PC-9 (cell line): ENCODE results near the gene BBX. TPM values are rescaled to one million over a fixed set of nuclear protein-coding genes. Genes with fewer than 3 reads are reported as not detected.

Experiments
- BruUV-seq: library from RNA; stranded (reverse); fragments of 400-500 nt; replicated peaks from 2 replicates; lab custom pipeline; 2021; lab: Mats Ljungman, UMichigan
- CTCF ChIA-PET: fragments of 300-600 bp; sonication (Branson Sonifier 250); formaldehyde crosslinking; loops from one replicate; lab custom pipeline; 2022; ENCODE audit warnings: antibody characterized with exemption; lab: Charles Lee
- POLR2A ChIA-PET: fragments of 300-600 bp; sonication (Branson Sonifier 250); formaldehyde crosslinking; loops from one replicate; lab custom pipeline; 2022; ENCODE audit warnings: antibody characterized with exemption; ENCODE audit not compliant: unreplicated experiment; lab: Charles Lee
- DNase-seq, 2 experiments: peaks; one replicate each; pipeline versions ENCODE4 v3.0.0 to v3.0.0-alpha.2; 2015 to 2022; ENCODE audit warnings: mixed read lengths in 1 of 2
- H2AFZ ChIP-seq: fragments of 200-600 bp; sonication (generic); 2 replicates; pipeline ENCODE4 v1.8.1; 2017; ENCODE audit warnings: antibody characterized with exemption
- H3F3A ChIP-seq: fragments of 200-600 bp; sonication (generic); 2 replicates; pipeline ENCODE4 v1.8.1; 2017; ENCODE audit warnings: antibody characterized with exemption, mild to moderate bottlenecking, low read depth; ENCODE audit not compliant: insufficient read depth
- H3K27ac ChIP-seq: fragments of 200-600 bp; sonication (generic); 2 replicates; pipeline ENCODE4 v1.6.1; 2016; ENCODE audit warnings: mixed run types
- H3K27me3 ChIP-seq: fragments of 200-600 bp; sonication (generic); 2 replicates; pipeline ENCODE4 v1.6.1; 2016; ENCODE audit warnings: low read depth, mixed run types; ENCODE audit not compliant: insufficient read depth
- H3K36me3 ChIP-seq: fragments of 200-600 bp; sonication (generic); 2 replicates; pipeline ENCODE4 v1.6.1; 2016; ENCODE audit warnings: low read depth, mixed run types
- H3K4me1 ChIP-seq: fragments of 200-600 bp; sonication (generic); replicated peaks from 2 replicates; pipeline ENCODE4 v1.6.1; 2016; ENCODE audit warnings: mixed run types; ENCODE audit not compliant: insufficient read depth
- H3K4me2 ChIP-seq: fragments of 200-600 bp; sonication (generic); 2 replicates; pipeline ENCODE4 v1.6.1; 2017; ENCODE audit warnings: mixed run types
- H3K4me3 ChIP-seq: fragments of 200-600 bp; sonication (generic); 2 replicates; pipeline ENCODE4 v1.6.1; 2016; ENCODE audit warnings: mixed run types
- H3K79me2 ChIP-seq: fragments of 200-600 bp; sonication (generic); 2 replicates; pipeline ENCODE4 v1.6.1; 2017; ENCODE audit warnings: low read depth, mixed run types
- H3K9me2 ChIP-seq: fragments of 200-600 bp; sonication (generic); 2 replicates; pipeline ENCODE4 v1.8.1; 2017; ENCODE audit warnings: mild to moderate bottlenecking; ENCODE audit not compliant: insufficient read depth
- H3K9me3 ChIP-seq: fragments of 200-600 bp; sonication (generic); 2 replicates; pipeline ENCODE4 v1.8.1; 2016; ENCODE audit warnings: low read depth; ENCODE audit not compliant: insufficient read depth
- H4K20me1 ChIP-seq: fragments of 200-600 bp; sonication (generic); 2 replicates; pipeline ENCODE4 v1.8.1; 2017; ENCODE audit not compliant: insufficient read depth
- CTCF ChIP-seq: fragments of 200-600 bp; sonication (generic); conservative IDR thresholded peaks from 2 replicates; pipeline ENCODE4 v1.6.1; 2017; ENCODE audit warnings: mixed run types, antibody characterized with exemption, mild to moderate bottlenecking, moderate library complexity
- EZH2 ChIP-seq: fragments of 200-600 bp; sonication (generic); IDR thresholded peaks from 2 replicates; pipeline ENCODE4 v1.8.0; 2017; ENCODE audit warnings: antibody characterized with exemption, low read depth
- intact Hi-C: fragments of 100-400 bp; cut with micrococcal nuclease; formaldehyde crosslinking; loops from one replicate; pipeline ENCODE4 v1.10.0; 2022; ENCODE audit not compliant: unreplicated experiment
- total RNA-seq: library from RNA; stranded (reverse); gene quantifications from 2 replicates; pipeline ENCODE4 v1.2.3, GENCODE V29; 2021

The BBX gene
- total RNA-seq, 1 experiment from 2014 or later = 91.7 TPM

GRCh38 chr3:107841831-107842230, 319.1 kb downstream of the BBX start:
- no peaks in the 10 kb centered on the region for H3K9me2 ChIP-seq
- H3K4me2 ChIP-seq = no peak overlapping the region
- no peaks in the 10 kb centered on the region for H3K4me1 ChIP-seq
- no peaks in the 10 kb centered on the region for H4K20me1 ChIP-seq
- H3K4me3 ChIP-seq = no peak overlapping the region
- CTCF ChIA-PET = no interaction called here
- H3K36me3 ChIP-seq = no peaks in the 10 kb centered on the region
- no TSS peak for BruUV-seq
- H3K27me3 ChIP-seq = no peaks in the 10 kb centered on the region
- no peak overlapping the region for H3K27ac ChIP-seq
- no peaks in the 10 kb centered on the region for H3F3A ChIP-seq
- POLR2A ChIA-PET = no interaction called here
- no peak for TF ChIP-seq EZH2
- TF ChIP-seq CTCF = no peak
- no peaks in the 10 kb centered on the region for H3K9me3 ChIP-seq
- H2AFZ ChIP-seq = no peak overlapping the region
- H3K79me2 ChIP-seq = no peaks in the 10 kb centered on the region
- intact Hi-C loops = no loop called here
- DNase-seq = no peak

GRCh38 chr3:107842940-107843339, 320.2 kb downstream of the BBX start:
- ChIA-PET POLR2A (interaction anchor here (0.6 kb wide), 1 partner anchor 9 kb away, joined by 6 read pairs; no protein-coding TSS in a partner anchor), CTCF (interaction anchor here (0.6 to 0.7 kb wide), 3 partner anchors 84 to 553 kb away, joined by 3 to 5 read pairs (median 4); no protein-coding TSS in a partner anchor)
- no peak overlapping the region for H3K4me2 ChIP-seq
- H3K4me3 ChIP-seq = no peak overlapping the region
- no peaks in the 10 kb centered on the region for H4K20me1 ChIP-seq
- no peaks in the 10 kb centered on the region for H3K9me3 ChIP-seq
- H3K9me2 ChIP-seq = no peaks in the 10 kb centered on the region
- H3K79me2 ChIP-seq = no peaks in the 10 kb centered on the region
- no peak overlapping the region for H3K27ac ChIP-seq
- intact Hi-C loops = no loop called here
- H3K27me3 ChIP-seq = no peaks in the 10 kb centered on the region
- no peak overlapping the region for H2AFZ ChIP-seq
- TF ChIP-seq EZH2 (no peak), CTCF (no peak)
- no peaks in the 10 kb centered on the region for H3K36me3 ChIP-seq
- no TSS peak for BruUV-seq
- H3K4me1 ChIP-seq = no peaks in the 10 kb centered on the region
- no peaks in the 10 kb centered on the region for H3F3A ChIP-seq
- no peak for DNase-seq

GRCh38 chr3:107845380-107846278, 322.9 kb downstream of the BBX start:
- Histone ChIP-seq H3K9me3 (no peaks in the 10 kb centered on the region), H3K4me3 (no peak overlapping the region), H3K27ac (no peak overlapping the region), H3K36me3 (no peaks in the 10 kb centered on the region), H4K20me1 (no peaks in the 10 kb centered on the region), H3K4me2 (no peak overlapping the region), H3F3A (no peaks in the 10 kb centered on the region), H3K4me1 (peaks cover 7% of the 10 kb centered on the region; the same call in 1 of the 2 replicates), H3K27me3 (no peaks in the 10 kb centered on the region), H3K9me2 (no peaks in the 10 kb centered on the region), H2AFZ (no peak overlapping the region), H3K79me2 (no peaks in the 10 kb centered on the region)
- ChIA-PET POLR2A (no interaction called here), CTCF (interaction anchor here (0.6 kb wide), 1 partner anchor 552 kb away, joined by 3 read pairs; no protein-coding TSS in a partner anchor)
- no TSS peak for BruUV-seq
- no peak for DNase-seq
- TF ChIP-seq EZH2 (no peak), CTCF (no peak)
- intact Hi-C loops = loop anchor here (1.0 to 5.0 kb wide), 5 partner anchors 81 to 632 kb away; no protein-coding TSS in a partner anchor
